Measurements from ENCODE around the gene KCND2. TPM values are rescaled to one million over a fixed set of nuclear protein-coding genes. Genes with fewer than 3 reads are reported as not detected.

KCND2 gene
- total and polyA plus RNA-seq, 2 of the 8 experiments (the other 6 are each of a cell fraction or from before 2014, with no cell fraction given) = 4.6 to 7.7 TPM

DNA sequence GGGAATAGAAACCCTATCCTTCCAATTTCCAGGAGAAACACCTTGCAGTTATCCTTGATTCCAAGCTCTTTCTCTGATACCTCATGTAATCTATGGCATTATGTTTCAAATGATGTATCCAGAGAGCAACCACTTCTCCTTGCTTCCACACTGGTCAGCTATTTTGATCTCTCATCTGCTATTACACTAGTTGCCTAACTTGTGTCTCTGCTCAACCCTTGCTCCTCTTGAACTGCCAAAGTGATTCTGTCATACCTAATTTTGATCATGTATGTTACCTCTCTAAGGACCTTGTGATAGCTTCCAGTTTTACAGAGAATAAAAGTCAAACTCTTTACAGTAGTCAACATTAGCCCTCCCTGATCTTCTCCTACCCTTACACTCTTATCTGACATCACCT is 90.4 kb downstream of the KCND2 start:
- no peak for FAIRE-seq
- TF ChIP-seq POU5F1 (IDR thresholded peaks at IDR 0.05; ENCODE audit: low read depth, low read length) (no peak), POLR2A (IDR thresholded peaks at IDR 0.05; ENCODE audit: control extremely low read depth in 1 of 2, low read depth in 2 of 2, low read length in 2 of 2) (no peak), TAF1 (IDR thresholded peaks at IDR 0.05; ENCODE audit: low read depth, low read length) (no peak), EZH2 (IDR thresholded peaks at IDR 0.05; ENCODE audit: low read depth, low read length, severe bottlenecking) (no peak), CHD1 (IDR thresholded peaks at IDR 0.05; ENCODE audit: low read depth, low read length) (no peak), YY1 (IDR thresholded peaks at IDR 0.05; ENCODE audit: low read depth, low read length) (no peak), BRCA1 (IDR thresholded peaks at IDR 0.05; ENCODE audit: low read depth, low read length) (no peak), GTF2F1 (IDR thresholded peaks at IDR 0.05; ENCODE audit: borderline replicate concordance, low read depth, low read length) (no peak), TBP (IDR thresholded peaks at IDR 0.05; ENCODE audit: low read depth, low read length) (no peak), RFX5 (IDR thresholded peaks at IDR 0.05; ENCODE audit: borderline replicate concordance, low read depth, low read length) (no peak), TAF7 (optimal IDR thresholded peaks at IDR 0.05; ENCODE audit: borderline replicate concordance, low read depth, low read length) (no peak), PHF8 (conservative IDR thresholded peaks at IDR 0.05; ENCODE audit: low read depth, low read length) (no peak), BACH1 (IDR thresholded peaks at IDR 0.05; ENCODE audit: low read length) (no peak), SP4 (IDR thresholded peaks at IDR 0.05; ENCODE audit: low read length) (no peak)
- TF ChIP-seq, protein P1, sequence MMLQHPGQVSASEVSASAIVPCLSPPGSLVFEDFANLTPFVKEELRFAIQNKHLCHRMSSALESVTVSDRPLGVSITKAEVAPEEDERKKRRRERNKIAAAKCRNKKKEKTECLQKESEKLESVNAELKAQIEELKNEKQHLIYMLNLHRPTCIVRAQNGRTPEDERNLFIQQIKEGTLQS (IDR thresholded peaks at IDR 0.05; ENCODE audit: insufficient read depth, low read depth, low read length) = no peak
- TF ChIP-seq, protein P2, sequence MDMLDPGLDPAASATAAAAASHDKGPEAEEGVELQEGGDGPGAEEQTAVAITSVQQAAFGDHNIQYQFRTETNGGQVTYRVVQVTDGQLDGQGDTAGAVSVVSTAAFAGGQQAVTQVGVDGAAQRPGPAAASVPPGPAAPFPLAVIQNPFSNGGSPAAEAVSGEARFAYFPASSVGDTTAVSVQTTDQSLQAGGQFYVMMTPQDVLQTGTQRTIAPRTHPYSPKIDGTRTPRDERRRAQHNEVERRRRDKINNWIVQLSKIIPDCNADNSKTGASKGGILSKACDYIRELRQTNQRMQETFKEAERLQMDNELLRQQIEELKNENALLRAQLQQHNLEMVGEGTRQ (IDR thresholded peaks at IDR 0.05; ENCODE audit: low read length) = no peak

More for the DNA sequence above, 90.4 kb downstream of the KCND2 start:
- Histone ChIP-seq H2AFZ (ENCODE audit: low read length) (no peak overlapping the region), H3K18ac (ENCODE audit: extremely low read depth, low read length) (no peak overlapping the region), H4K20me1 (replicated peaks in 1 of 2; ENCODE audit: control insufficient read depth in 1 of 2, insufficient read depth in 2 of 2, low read length in 2 of 2) (no peaks in the 10 kb centered on the region), H3K14ac (ENCODE audit: insufficient read length) (no peak overlapping the region), H4K5ac (ENCODE audit: insufficient read length, low read depth, low read length) (no peak overlapping the region), H2BK120ac (replicated peaks; ENCODE audit: low read depth, low read length) (no peak overlapping the region), H3K36me3 (ENCODE audit: control insufficient read depth in 2 of 4, insufficient read depth in 4 of 4, low read length in 3 of 4) (no peaks in the 10 kb centered on the region), H2BK15ac (ENCODE audit: low read length) (no peak overlapping the region), H3K27ac (ENCODE audit: low read depth, low read length) (no peak overlapping the region), H3K56ac (replicated peaks; ENCODE audit: insufficient read length, low read depth, low read length) (no peak overlapping the region), H3K4me1 (replicated peaks in 1 of 4; ENCODE audit: control insufficient read depth in 3 of 4, insufficient read depth in 4 of 4, low read length in 3 of 4) (no peaks in the 10 kb centered on the region), H2AK5ac (ENCODE audit: low read depth, low read length) (no peak overlapping the region), H3K79me1 (ENCODE audit: low read depth, low read length) (no peaks in the 10 kb centered on the region), H4K8ac (ENCODE audit: extremely low read depth, insufficient read depth, low read length) (no peak overlapping the region), H2BK5ac (ENCODE audit: low read depth, low read length) (no peak overlapping the region), H3K23me2 (ENCODE audit: low read depth, low read length) (no peaks in the 10 kb centered on the region), H2BK12ac (ENCODE audit: low read depth, low read length) (no peak overlapping the region), H3K9ac (replicated peaks in 1 of 4; ENCODE audit: extremely low read depth in 1 of 4, low read depth in 3 of 4, low read length in 3 of 4) (no peak overlapping the region), H3K23ac (ENCODE audit: insufficient read length) (no peak overlapping the region), H3K4me3 (ENCODE audit: extremely low read depth in 1 of 4, insufficient read depth in 2 of 4, low read depth in 3 of 4, low read length in 4 of 4) (no peak overlapping the region), H3K27me3 (replicated peaks in 1 of 4; ENCODE audit: control insufficient read depth in 3 of 4, extremely low read depth in 1 of 4, insufficient read depth in 3 of 4, low read length in 3 of 4) (no peaks in the 10 kb centered on the region), H3K9me3 (ENCODE audit: insufficient read depth in 2 of 2, low read depth in 1 of 2, low read length in 1 of 2) (no peaks in the 10 kb centered on the region), H2BK20ac (ENCODE audit: low read length) (no peak overlapping the region), H3K4me2 (ENCODE audit: insufficient read depth in 1 of 2, low read depth in 2 of 2, low read length in 2 of 2) (no peak overlapping the region), H3K79me2 (ENCODE audit: control insufficient read depth in 1 of 2, insufficient read depth in 2 of 2, low read length in 2 of 2) (no peaks in the 10 kb centered on the region), H3K4ac (replicated peaks; ENCODE audit: insufficient read length, low read depth, low read length) (no peak overlapping the region), H4K91ac (replicated peaks; ENCODE audit: insufficient read length, low read length) (no peak overlapping the region)
- no peak for DNase-seq (ENCODE audit: low read depth in 1 of 2, low spot score in 2 of 2)
- CTCF ChIA-PET (ENCODE audit: partially characterized antibody) = interaction anchor here (0.5 to 0.6 kb wide), 2 partner anchors 135 to 165 kb away, joined by 3 to 4 read pairs; no protein-coding TSS in a partner anchor
- POLR2A ChIA-PET (ENCODE audit: partially characterized antibody) = no interaction called here
